Measurements from ENCODE around the gene CCNJL.

Gene CCNJL

GRCh38 chr5:160293901-160294561 lies 18.3 kb downstream of the CCNJL start:
- TF ChIP-seq CTCF (IDR thresholded peaks at IDR 0.05; ENCODE audit: low read depth, low read length), result no peak
- H3K4me3 ChIP-seq (replicated peaks in 1 of 2; ENCODE audit: low read depth in 2 of 2, low read length in 2 of 2), result no peak overlapping the region
- DNase-seq (ENCODE audit: low read depth in 2 of 2), result peak in 1 of 2 donors; percentile 20

- no peak for DNase-seq (ENCODE audit: low read depth in 2 of 2)
- H3K4me3 ChIP-seq (replicated peaks in 1 of 2; ENCODE audit: low read depth in 2 of 2, low read length in 2 of 2), result no peak overlapping the region
- no peak for TF ChIP-seq CTCF (IDR thresholded peaks at IDR 0.05; ENCODE audit: low read depth, low read length)
These were observed 19.0 kb downstream of the CCNJL start for GRCh38 chr5:160293386-160293785.

- TF ChIP-seq CTCF (IDR thresholded peaks at IDR 0.05; ENCODE audit: low read depth, low read length), result no peak
- DNase-seq (ENCODE audit: low read depth in 2 of 2), result no peak
- H3K4me3 ChIP-seq (replicated peaks in 1 of 2; ENCODE audit: low read depth in 2 of 2, low read length in 2 of 2), result no peak overlapping the region
These were observed 20.9 kb downstream of the CCNJL start for GRCh38 chr5:160291467-160291866.

- H3K4me3 ChIP-seq (replicated peaks in 1 of 2; ENCODE audit: low read depth in 2 of 2, low read length in 2 of 2), result no peak overlapping the region
- no peak for DNase-seq (ENCODE audit: low read depth in 2 of 2)
- no peak for TF ChIP-seq CTCF (IDR thresholded peaks at IDR 0.05; ENCODE audit: low read depth, low read length)
These were observed 21.6 kb downstream of the CCNJL start for GRCh38 chr5:160290751-160291150.

- H3K4me3 ChIP-seq (replicated peaks in 1 of 2; ENCODE audit: low read depth in 2 of 2, low read length in 2 of 2), result no peak overlapping the region
- TF ChIP-seq CTCF (IDR thresholded peaks at IDR 0.05; ENCODE audit: low read depth, low read length), result no peak
- no peak for DNase-seq (ENCODE audit: low read depth in 2 of 2)
These were observed 22.6 kb downstream of the CCNJL start for GRCh38 chr5:160289721-160290120.

GRCh38 chr5:160289356-160289651 lies 23.1 kb downstream of the CCNJL start:
- no peak overlapping the region for H3K4me3 ChIP-seq (replicated peaks in 1 of 2; ENCODE audit: low read depth in 2 of 2, low read length in 2 of 2)
- no peak for TF ChIP-seq CTCF (IDR thresholded peaks at IDR 0.05; ENCODE audit: low read depth, low read length)
- no peak for DNase-seq (ENCODE audit: low read depth in 2 of 2)
